ENCODE measurements around the gene NDUFS6.

The NDUFS6 gene

GRCh38 chr5:1830571-1831228 lies 29.5 kb downstream of the NDUFS6 start:
- no peaks in the 10 kb centered on the region for H3K4me1 ChIP-seq (ENCODE audit: control insufficient read depth, insufficient read depth, low read length)
- no peaks in the 10 kb centered on the region for H3K9me3 ChIP-seq (ENCODE audit: control insufficient read depth, low read length)
- no peaks in the 10 kb centered on the region for H3K36me3 ChIP-seq (ENCODE audit: control insufficient read depth, insufficient read depth, low read length)
- H3K4me3 ChIP-seq (ENCODE audit: low read length): no peak overlapping the region
- no peak overlapping the region for H3K9ac ChIP-seq (ENCODE audit: low read length)
- peaks cover 11% of the 10 kb centered on the region for H3K27me3 ChIP-seq (ENCODE audit: control insufficient read depth, insufficient read depth, low read length)

- Histone ChIP-seq H3K9ac (ENCODE audit: low read length) (no peak overlapping the region), H3K36me3 (ENCODE audit: control insufficient read depth, insufficient read depth, low read length) (no peaks in the 10 kb centered on the region), H3K4me1 (ENCODE audit: control insufficient read depth, insufficient read depth, low read length) (no peaks in the 10 kb centered on the region), H3K27me3 (ENCODE audit: control insufficient read depth, insufficient read depth, low read length) (peaks cover 11% of the 10 kb centered on the region), H3K9me3 (ENCODE audit: control insufficient read depth, low read length) (no peaks in the 10 kb centered on the region), H3K4me3 (ENCODE audit: low read length) (no peak overlapping the region)
These were observed 30.1 kb downstream of the NDUFS6 start for GRCh38 chr5:1831257-1831656.

- Histone ChIP-seq H3K4me3 (ENCODE audit: low read length) (no peak overlapping the region), H3K4me1 (ENCODE audit: control insufficient read depth, insufficient read depth, low read length) (no peaks in the 10 kb centered on the region), H3K9me3 (ENCODE audit: control insufficient read depth, low read length) (no peaks in the 10 kb centered on the region), H3K36me3 (ENCODE audit: control insufficient read depth, insufficient read depth, low read length) (no peaks in the 10 kb centered on the region), H3K27me3 (ENCODE audit: control insufficient read depth, insufficient read depth, low read length) (peaks cover 15% of the 10 kb centered on the region), H3K9ac (ENCODE audit: low read length) (no peak overlapping the region)
These were observed 30.6 kb downstream of the NDUFS6 start for GRCh38 chr5:1831677-1832313.

GRCh38 chr5:1832511-1833250 lies 31.5 kb downstream of the NDUFS6 start:
- H3K4me3 ChIP-seq (ENCODE audit: low read length): no peak overlapping the region
- no peaks in the 10 kb centered on the region for H3K4me1 ChIP-seq (ENCODE audit: control insufficient read depth, insufficient read depth, low read length)
- peaks cover 19% of the 10 kb centered on the region for H3K27me3 ChIP-seq (ENCODE audit: control insufficient read depth, insufficient read depth, low read length)
- H3K9ac ChIP-seq (ENCODE audit: low read length): no peak overlapping the region
- H3K9me3 ChIP-seq (ENCODE audit: control insufficient read depth, low read length): no peaks in the 10 kb centered on the region
- no peaks in the 10 kb centered on the region for H3K36me3 ChIP-seq (ENCODE audit: control insufficient read depth, insufficient read depth, low read length)

- Histone ChIP-seq H3K4me1 (ENCODE audit: control insufficient read depth, insufficient read depth, low read length) (no peaks in the 10 kb centered on the region), H3K27me3 (ENCODE audit: control insufficient read depth, insufficient read depth, low read length) (peaks cover 19% of the 10 kb centered on the region)
These were observed 32.2 kb downstream of the NDUFS6 start for GRCh38 chr5:1833264-1834021.

GRCh38 chr5:1834022-1834551 lies 32.9 kb downstream of the NDUFS6 start:
- H3K4me3 ChIP-seq (ENCODE audit: low read length): no peak overlapping the region
- H3K4me1 ChIP-seq (ENCODE audit: control insufficient read depth, insufficient read depth, low read length): no peaks in the 10 kb centered on the region
- peaks cover 19% of the 10 kb centered on the region for H3K27me3 ChIP-seq (ENCODE audit: control insufficient read depth, insufficient read depth, low read length)
- no peaks in the 10 kb centered on the region for H3K9me3 ChIP-seq (ENCODE audit: control insufficient read depth, low read length)
- H3K36me3 ChIP-seq (ENCODE audit: control insufficient read depth, insufficient read depth, low read length): no peaks in the 10 kb centered on the region
- no peak overlapping the region for H3K9ac ChIP-seq (ENCODE audit: low read length)

More at GRCh38 chr5:1833264-1834021, 32.2 kb downstream of the NDUFS6 start:
- no peaks in the 10 kb centered on the region for H3K9me3 ChIP-seq (ENCODE audit: control insufficient read depth, low read length)
- no peak overlapping the region for H3K4me3 ChIP-seq (ENCODE audit: low read length)
- no peaks in the 10 kb centered on the region for H3K36me3 ChIP-seq (ENCODE audit: control insufficient read depth, insufficient read depth, low read length)
- no peak overlapping the region for H3K9ac ChIP-seq (ENCODE audit: low read length)

- Histone ChIP-seq H3K4me3 (ENCODE audit: low read length) (no peak overlapping the region), H3K36me3 (ENCODE audit: control insufficient read depth, insufficient read depth, low read length) (no peaks in the 10 kb centered on the region), H3K27me3 (ENCODE audit: control insufficient read depth, insufficient read depth, low read length) (peaks cover 21% of the 10 kb centered on the region), H3K9me3 (ENCODE audit: control insufficient read depth, low read length) (no peaks in the 10 kb centered on the region), H3K9ac (ENCODE audit: low read length) (no peak overlapping the region), H3K4me1 (ENCODE audit: control insufficient read depth, insufficient read depth, low read length) (no peaks in the 10 kb centered on the region)
These were observed 33.7 kb downstream of the NDUFS6 start for GRCh38 chr5:1834721-1835429.

- H3K9ac ChIP-seq (ENCODE audit: low read length): no peak overlapping the region
- no peaks in the 10 kb centered on the region for H3K9me3 ChIP-seq (ENCODE audit: control insufficient read depth, low read length)
- no peaks in the 10 kb centered on the region for H3K36me3 ChIP-seq (ENCODE audit: control insufficient read depth, insufficient read depth, low read length)
- H3K27me3 ChIP-seq (ENCODE audit: control insufficient read depth, insufficient read depth, low read length): peaks cover 21% of the 10 kb centered on the region
- H3K4me1 ChIP-seq (ENCODE audit: control insufficient read depth, insufficient read depth, low read length): no peaks in the 10 kb centered on the region
- no peak overlapping the region for H3K4me3 ChIP-seq (ENCODE audit: low read length)
These were observed 34.2 kb downstream of the NDUFS6 start for GRCh38 chr5:1835431-1835830.

- H3K4me3 ChIP-seq (ENCODE audit: low read length): no peak overlapping the region
- H3K9me3 ChIP-seq (ENCODE audit: control insufficient read depth, low read length): no peaks in the 10 kb centered on the region
- no peaks in the 10 kb centered on the region for H3K36me3 ChIP-seq (ENCODE audit: control insufficient read depth, insufficient read depth, low read length)
- H3K27me3 ChIP-seq (ENCODE audit: control insufficient read depth, insufficient read depth, low read length): peaks cover 30% of the 10 kb centered on the region
- H3K9ac ChIP-seq (ENCODE audit: low read length): no peak overlapping the region
- no peaks in the 10 kb centered on the region for H3K4me1 ChIP-seq (ENCODE audit: control insufficient read depth, insufficient read depth, low read length)
These were observed 35.1 kb downstream of the NDUFS6 start for GRCh38 chr5:1836176-1836890.

- no peak overlapping the region for H3K9ac ChIP-seq (ENCODE audit: low read length)
- H3K9me3 ChIP-seq (ENCODE audit: control insufficient read depth, low read length): no peaks in the 10 kb centered on the region
- H3K4me1 ChIP-seq (ENCODE audit: control insufficient read depth, insufficient read depth, low read length): no peaks in the 10 kb centered on the region
- peaks cover 25% of the 10 kb centered on the region for H3K27me3 ChIP-seq (ENCODE audit: control insufficient read depth, insufficient read depth, low read length)
- H3K4me3 ChIP-seq (ENCODE audit: low read length): no peak overlapping the region
- no peaks in the 10 kb centered on the region for H3K36me3 ChIP-seq (ENCODE audit: control insufficient read depth, insufficient read depth, low read length)
These were observed 36.0 kb downstream of the NDUFS6 start for GRCh38 chr5:1836891-1837880.
